Keratinocyte (primary cell): Measurements from ENCODE around the gene SIN3B. TPM values are rescaled to one million over a fixed set of nuclear protein-coding genes. Genes with fewer than 3 reads are reported as not detected.

Experiments used
- DNase-seq: peaks from one replicate; pipeline ENCODE4 v3.0.0-alpha.2; 2011; ENCODE audit warnings: low read depth, missing footprints, low spot score
- FAIRE-seq: peaks from 2 replicates; lab custom pipeline; 2011; peaks lifted over from hg19 to GRCh38; lab: Jason Lieb, UNC
- H2AFZ ChIP-seq: 2 replicates; pipeline ENCODE4 v1.6.0; 2012; ENCODE audit warnings: low read length, control low read depth, inconsistent platforms; ENCODE audit not compliant: control insufficient read depth
- H3K27ac ChIP-seq: 2 replicates; pipeline ENCODE4 v1.5.1; 2011; ENCODE audit warnings: low read length; ENCODE audit not compliant: control insufficient read depth, insufficient read depth
- H3K27me3 ChIP-seq: 3 replicates; pipeline ENCODE4 v1.6.0; 2011; ENCODE audit warnings: low read length; ENCODE audit not compliant: control insufficient read depth, insufficient read depth; ENCODE audit errors: extremely low read depth
- H3K36me3 ChIP-seq, 2 experiments: 2 replicates in 1 of 2; 3 replicates in 1 of 2; pipeline ENCODE4 v1.5.1; 2011; ENCODE audit warnings: low read length in 2 of 2, mild to moderate bottlenecking in 1 of 2; ENCODE audit not compliant: control insufficient read depth in 2 of 2, insufficient read depth in 2 of 2; ENCODE audit errors: extremely low read depth in 1 of 2
- H3K4me1 ChIP-seq: 3 replicates; pipeline ENCODE4 v1.5.1; 2011; ENCODE audit warnings: low read length; ENCODE audit not compliant: control insufficient read depth, insufficient read depth; ENCODE audit errors: extremely low read depth
- H3K4me2 ChIP-seq: 3 replicates; pipeline ENCODE4 v1.6.0; 2011; ENCODE audit warnings: low read depth, low read length; ENCODE audit not compliant: control insufficient read depth, insufficient read depth; ENCODE audit errors: extremely low read depth
- H3K4me3 ChIP-seq, 3 experiments: fragments of 200-600 bp in 1 of 3; sonication (generic) in 1 of 3; 2 replicates in 2 of 3; 3 replicates in 1 of 3; pipeline ENCODE4 v1.5.1; 2011 to 2016; ENCODE audit warnings: low read length in 3 of 3, mild to moderate bottlenecking in 3 of 3, control low read depth in 2 of 3, inconsistent platforms in 1 of 3, low read depth in 1 of 3, mixed read lengths in 1 of 3, mixed run types in 1 of 3, moderate library complexity in 1 of 3; ENCODE audit not compliant: control insufficient read depth in 2 of 3, insufficient read depth in 2 of 3; ENCODE audit errors: extremely low read depth in 1 of 3
- H3K79me2 ChIP-seq: 2 replicates; pipeline ENCODE4 v1.6.0; 2012; ENCODE audit warnings: low read length; ENCODE audit not compliant: control insufficient read depth, insufficient read depth
- H3K9ac ChIP-seq: 3 replicates; pipeline ENCODE4 v1.6.0; 2011; ENCODE audit warnings: low read length; ENCODE audit not compliant: control insufficient read depth, insufficient read depth; ENCODE audit errors: extremely low read depth
- H3K9me1 ChIP-seq: 3 replicates; pipeline ENCODE4 v1.6.0; 2011; ENCODE audit warnings: low read length; ENCODE audit not compliant: control insufficient read depth, insufficient read depth; ENCODE audit errors: extremely low read depth
- H3K9me3 ChIP-seq: 2 replicates; pipeline ENCODE4 v1.5.1; 2012; ENCODE audit warnings: low read depth, low read length; ENCODE audit not compliant: control insufficient read depth
- H4K20me1 ChIP-seq: 3 replicates; pipeline ENCODE4 v1.6.0; 2011; ENCODE audit warnings: low read length; ENCODE audit not compliant: control insufficient read depth, insufficient read depth; ENCODE audit errors: extremely low read depth
- CTCF ChIP-seq, 3 experiments: IDR thresholded peaks in 1 of 3; conservative IDR thresholded peaks in 1 of 3; optimal IDR thresholded peaks in 1 of 3; 2 replicates in 2 of 3; 3 replicates in 1 of 3; pipeline versions ENCODE3 to v1.5.1; 2011; ENCODE audit warnings: low read length in 3 of 3, mild to moderate bottlenecking in 3 of 3, moderate library complexity in 2 of 3, control low read depth in 1 of 3, inconsistent platforms in 1 of 3; ENCODE audit not compliant: insufficient read depth in 2 of 3; ENCODE audit errors: extremely low read depth in 1 of 3
- EZH2 ChIP-seq: IDR thresholded peaks from one replicate; pipeline ENCODE4 v1.6.1; 2012; ENCODE audit warnings: inconsistent platforms, mild to moderate bottlenecking, low read length, moderate library complexity
- dilution Hi-C: fragments of 300-500 bp; cut with MboI; formaldehyde crosslinking; loops from one replicate; pipeline ENCODE4 v1.7.0; 2020; ENCODE audit warnings: low sequenced_read_pairs; ENCODE audit not compliant: extremely low pct_ligation_motif_present
- polyA plus RNA-seq, 5 experiments: library from polyadenylated mRNA; depleted of rRNA in 3 of 5; stranded (reverse) in 3 of 5; stranded (forward) in 1 of 5; unstranded in 1 of 5; fragments of >200 nt; gene quantifications; 1 replicate in 1 of 5; 2 replicates in 3 of 5; 3 replicates in 1 of 5; pipeline versions ENCODE4 v1.2.1 to v1.2.3, GENCODE V29; 2011 to 2012; ENCODE audit warnings: missing spikeins in 2 of 5, low read depth in 1 of 5, low replicate concordance in 1 of 5

SIN3B gene
- polyA plus RNA-seq, 1 donor (not counting 4 experiments of a cell fraction or from before 2014, with no cell fraction given) = 30.9 TPM

DNA sequence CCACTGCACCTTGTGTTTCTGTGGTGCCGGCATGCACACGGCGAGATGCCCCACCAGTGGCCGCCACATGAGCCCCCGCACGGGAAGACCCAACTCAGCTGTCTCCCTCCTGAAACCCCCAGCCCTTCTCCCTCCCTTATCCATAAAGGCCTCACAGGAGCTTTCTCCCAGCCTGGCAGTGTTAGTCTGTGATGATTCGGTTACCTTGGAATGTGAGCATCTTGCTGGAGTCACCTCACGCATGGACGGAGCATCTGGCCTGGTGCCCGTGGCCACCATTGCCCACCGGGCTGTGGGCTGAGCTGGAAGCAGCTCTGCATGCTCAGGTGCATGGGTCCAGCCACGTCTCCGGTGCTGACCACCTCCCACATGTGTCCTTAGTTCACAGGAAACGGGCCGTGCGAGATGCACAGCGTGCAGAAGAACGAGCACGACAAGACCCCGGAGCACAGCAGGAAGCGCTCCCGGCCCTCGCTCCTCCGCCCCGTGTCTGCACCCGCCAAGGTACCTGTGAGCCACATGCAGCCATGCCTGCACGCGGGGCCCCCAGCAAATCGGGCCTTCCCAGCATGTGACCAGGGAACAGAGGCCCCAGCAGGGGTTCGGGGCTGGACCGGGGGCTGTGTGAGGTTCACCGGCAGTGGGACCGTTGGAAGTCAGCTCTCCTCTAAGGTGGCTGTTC lies 22.0 kb downstream of the SIN3B start:
- no peak overlapping the region for H3K9ac ChIP-seq
- dilution Hi-C loops = no loop called here
- H3K9me1 ChIP-seq = no peaks in the 10 kb centered on the region
- H3K27ac ChIP-seq = no peak overlapping the region
- no peak overlapping the region for H3K4me3 ChIP-seq
- H3K27me3 ChIP-seq = no peaks in the 10 kb centered on the region
- no peak for DNase-seq
- H4K20me1 ChIP-seq = peaks cover 3% of the 10 kb centered on the region
- H3K79me2 ChIP-seq = peaks cover 4% of the 10 kb centered on the region
- peaks cover 43 to 44% of the 10 kb centered on the region in 2 experiments for H3K36me3 ChIP-seq
- no peak overlapping the region for H2AFZ ChIP-seq
- H3K4me1 ChIP-seq = no peaks in the 10 kb centered on the region
- FAIRE-seq = no peak
- no peak for TF ChIP-seq EZH2
- no peaks in the 10 kb centered on the region for H3K9me3 ChIP-seq
- H3K4me2 ChIP-seq = no peak overlapping the region

DNA sequence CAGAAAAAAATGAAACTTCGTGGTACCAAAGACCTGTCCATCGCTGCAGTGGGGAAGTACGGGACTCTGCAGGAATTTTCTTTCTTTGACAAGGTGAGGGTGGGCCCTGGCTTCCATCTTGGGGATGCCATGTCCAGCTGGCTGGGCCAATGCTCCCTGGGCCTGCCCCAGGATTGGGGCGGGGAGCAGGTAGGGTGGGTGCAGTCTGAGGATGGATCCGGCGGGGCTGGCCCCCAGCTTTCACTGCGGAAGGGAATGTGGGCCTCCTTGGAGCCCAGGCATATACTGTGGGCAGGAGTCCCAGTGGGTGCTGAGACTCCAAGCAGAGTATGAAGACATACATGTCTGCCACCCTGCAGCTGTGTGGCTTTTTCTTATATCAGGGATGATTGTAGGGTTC lies 23.9 kb downstream of the SIN3B start:
- no peaks in the 10 kb centered on the region for H3K9me1 ChIP-seq
- no peaks in the 10 kb centered on the region for H3K27me3 ChIP-seq
- no peak overlapping the region for H3K4me2 ChIP-seq
- H3K9me3 ChIP-seq = no peaks in the 10 kb centered on the region
- no peak overlapping the region for H3K27ac ChIP-seq
- H3K4me1 ChIP-seq = no peaks in the 10 kb centered on the region
- no peak for DNase-seq
- dilution Hi-C loops = no loop called here
- peaks cover 4% of the 10 kb centered on the region for H3K79me2 ChIP-seq
- no peak overlapping the region for H3K9ac ChIP-seq
- H2AFZ ChIP-seq = no peak overlapping the region
- peaks cover 30 to 35% of the 10 kb centered on the region in 2 experiments for H3K36me3 ChIP-seq
- peaks cover 3% of the 10 kb centered on the region for H4K20me1 ChIP-seq
- H3K4me3 ChIP-seq = no peak overlapping the region
- FAIRE-seq = no peak
- no peak for TF ChIP-seq EZH2
- TF ChIP-seq CTCF (optimal IDR thresholded peaks at IDR 0.05 in 1 of 3, IDR thresholded peaks at IDR 0.05 in 1 of 3, conservative IDR thresholded peaks at IDR 0.05 in 1 of 3; ENCODE audit: extremely low read depth in 1 of 3, insufficient read depth in 2 of 3, low read length in 3 of 3) = no peak
